ENCODE measurements around the gene HSCB. TPM values are rescaled to one million over a fixed set of nuclear protein-coding genes. Genes with fewer than 3 reads are reported as not detected.
"Not testable (repeated sequence)": the region's sequence is repeated elsewhere in the genome, so short reads cannot be mapped to it uniquely, and the experiment has no call there.

The HSCB gene, protein sequence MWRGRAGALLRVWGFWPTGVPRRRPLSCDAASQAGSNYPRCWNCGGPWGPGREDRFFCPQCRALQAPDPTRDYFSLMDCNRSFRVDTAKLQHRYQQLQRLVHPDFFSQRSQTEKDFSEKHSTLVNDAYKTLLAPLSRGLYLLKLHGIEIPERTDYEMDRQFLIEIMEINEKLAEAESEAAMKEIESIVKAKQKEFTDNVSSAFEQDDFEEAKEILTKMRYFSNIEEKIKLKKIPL
- polyA plus RNA-seq, result 22.4 and 26.7 TPM in 2 replicates
- 3.2 and 4.2 TPM in 2 replicates for polyA minus RNA-seq

DNA sequence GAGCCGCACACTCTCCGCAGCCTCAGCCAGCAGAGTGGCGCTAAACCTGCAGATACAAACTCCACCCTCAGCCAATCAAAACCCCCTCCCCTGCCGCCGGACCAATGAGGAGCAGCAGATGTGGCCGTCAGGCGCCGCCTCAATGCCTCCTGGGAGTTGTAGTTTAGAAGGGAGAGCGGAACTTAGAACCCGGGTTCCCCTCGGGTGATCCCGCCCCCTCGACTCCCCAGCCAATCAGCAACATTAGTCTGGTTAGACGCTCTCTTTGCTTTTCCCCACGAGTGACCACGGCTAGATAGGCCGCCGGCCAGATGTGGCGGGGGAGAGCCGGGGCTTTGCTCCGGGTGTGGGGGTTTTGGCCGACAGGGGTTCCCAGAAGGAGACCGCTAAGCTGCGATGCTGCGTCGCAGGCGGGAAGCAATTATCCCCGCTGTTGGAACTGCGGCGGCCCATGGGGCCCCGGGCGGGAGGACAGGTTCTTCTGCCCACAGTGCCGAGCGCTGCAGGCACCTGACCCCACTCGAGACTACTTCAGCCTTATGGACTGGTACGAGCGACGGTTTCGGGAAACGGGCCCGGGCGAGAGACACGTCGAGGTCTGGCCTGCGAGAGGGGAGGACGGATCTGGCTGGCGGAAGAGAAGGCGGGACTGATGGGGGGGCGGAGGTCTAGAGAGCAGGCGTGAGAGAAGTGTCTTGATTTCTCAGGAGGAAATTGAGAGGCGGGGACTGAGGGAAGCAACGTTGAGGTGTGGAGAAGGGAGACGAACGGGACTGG, at the start of gene HSCB, which contains the start of gene CHEK2:
TSS of gene HSCB (plus strand) at position 255 of the 777 bp plus-strand sequence. CDS start at position 312, 57 bp downstream.
TSS of gene CHEK2 (minus strand) at position 36 of the 777 bp plus-strand sequence. CDS start 7,099 bp downstream, outside the sequence.
- H3K9me2 ChIP-seq (ENCODE audit: insufficient read depth, low read length), result no peaks in the 10 kb centered on the region
- no peaks in the 10 kb centered on the region for H3K36me3 ChIP-seq (ENCODE audit: insufficient read depth, low read length)
- H3K79me2 ChIP-seq (replicated peaks; ENCODE audit: insufficient read depth, low read length), result no peaks in the 10 kb centered on the region
- H3K27ac ChIP-seq (ENCODE audit: low read length), result peak within 1 kb of the TSS; percentile 81
- no peaks in the 10 kb centered on the region for H3K9me3 ChIP-seq (ENCODE audit: low read length)
- H4K20me1 ChIP-seq (ENCODE audit: insufficient read depth), result no peaks in the 10 kb centered on the region
- H3K4me2 ChIP-seq (ENCODE audit: low read length), result peak within 1 kb of the TSS; percentile 77
- no peaks in the 10 kb centered on the region for H3K27me3 ChIP-seq (ENCODE audit: insufficient read depth, low read depth, low read length)
- no peaks in the 10 kb centered on the region for H3F3A ChIP-seq (ENCODE audit: insufficient read depth, low read length, poor library complexity, severe bottlenecking)
- H2AFZ ChIP-seq (ENCODE audit: low read depth, low read length), result peak within 1 kb of the TSS; percentile 95
- TF ChIP-seq TAF1 (IDR thresholded peaks at IDR 0.05; ENCODE audit: low read depth), result no peak
- TF ChIP-seq MXI1 (conservative IDR thresholded peaks at IDR 0.05; ENCODE audit: poor library complexity, severe bottlenecking), result peak; percentile 91
- peak; percentile 77 for TF ChIP-seq POLR2AphosphoS5 (IDR thresholded peaks at IDR 0.05)
- TF ChIP-seq EZH2 (IDR thresholded peaks at IDR 0.05; ENCODE audit: borderline replicate concordance, insufficient read depth, low read length, poor library complexity, severe bottlenecking), result no peak
- TF ChIP-seq, protein P1, sequence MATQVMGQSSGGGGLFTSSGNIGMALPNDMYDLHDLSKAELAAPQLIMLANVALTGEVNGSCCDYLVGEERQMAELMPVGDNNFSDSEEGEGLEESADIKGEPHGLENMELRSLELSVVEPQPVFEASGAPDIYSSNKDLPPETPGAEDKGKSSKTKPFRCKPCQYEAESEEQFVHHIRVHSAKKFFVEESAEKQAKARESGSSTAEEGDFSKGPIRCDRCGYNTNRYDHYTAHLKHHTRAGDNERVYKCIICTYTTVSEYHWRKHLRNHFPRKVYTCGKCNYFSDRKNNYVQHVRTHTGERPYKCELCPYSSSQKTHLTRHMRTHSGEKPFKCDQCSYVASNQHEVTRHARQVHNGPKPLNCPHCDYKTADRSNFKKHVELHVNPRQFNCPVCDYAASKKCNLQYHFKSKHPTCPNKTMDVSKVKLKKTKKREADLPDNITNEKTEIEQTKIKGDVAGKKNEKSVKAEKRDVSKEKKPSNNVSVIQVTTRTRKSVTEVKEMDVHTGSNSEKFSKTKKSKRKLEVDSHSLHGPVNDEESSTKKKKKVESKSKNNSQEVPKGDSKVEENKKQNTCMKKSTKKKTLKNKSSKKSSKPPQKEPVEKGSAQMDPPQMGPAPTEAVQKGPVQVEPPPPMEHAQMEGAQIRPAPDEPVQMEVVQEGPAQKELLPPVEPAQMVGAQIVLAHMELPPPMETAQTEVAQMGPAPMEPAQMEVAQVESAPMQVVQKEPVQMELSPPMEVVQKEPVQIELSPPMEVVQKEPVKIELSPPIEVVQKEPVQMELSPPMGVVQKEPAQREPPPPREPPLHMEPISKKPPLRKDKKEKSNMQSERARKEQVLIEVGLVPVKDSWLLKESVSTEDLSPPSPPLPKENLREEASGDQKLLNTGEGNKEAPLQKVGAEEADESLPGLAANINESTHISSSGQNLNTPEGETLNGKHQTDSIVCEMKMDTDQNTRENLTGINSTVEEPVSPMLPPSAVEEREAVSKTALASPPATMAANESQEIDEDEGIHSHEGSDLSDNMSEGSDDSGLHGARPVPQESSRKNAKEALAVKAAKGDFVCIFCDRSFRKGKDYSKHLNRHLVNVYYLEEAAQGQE (IDR thresholded peaks at IDR 0.05; ENCODE audit: borderline replicate concordance), result peak; percentile 76
- peak; percentile 48 for TF ChIP-seq EP300 (conservative IDR thresholded peaks at IDR 0.05; ENCODE audit: poor library complexity, severe bottlenecking)
- TF ChIP-seq, protein P2, sequence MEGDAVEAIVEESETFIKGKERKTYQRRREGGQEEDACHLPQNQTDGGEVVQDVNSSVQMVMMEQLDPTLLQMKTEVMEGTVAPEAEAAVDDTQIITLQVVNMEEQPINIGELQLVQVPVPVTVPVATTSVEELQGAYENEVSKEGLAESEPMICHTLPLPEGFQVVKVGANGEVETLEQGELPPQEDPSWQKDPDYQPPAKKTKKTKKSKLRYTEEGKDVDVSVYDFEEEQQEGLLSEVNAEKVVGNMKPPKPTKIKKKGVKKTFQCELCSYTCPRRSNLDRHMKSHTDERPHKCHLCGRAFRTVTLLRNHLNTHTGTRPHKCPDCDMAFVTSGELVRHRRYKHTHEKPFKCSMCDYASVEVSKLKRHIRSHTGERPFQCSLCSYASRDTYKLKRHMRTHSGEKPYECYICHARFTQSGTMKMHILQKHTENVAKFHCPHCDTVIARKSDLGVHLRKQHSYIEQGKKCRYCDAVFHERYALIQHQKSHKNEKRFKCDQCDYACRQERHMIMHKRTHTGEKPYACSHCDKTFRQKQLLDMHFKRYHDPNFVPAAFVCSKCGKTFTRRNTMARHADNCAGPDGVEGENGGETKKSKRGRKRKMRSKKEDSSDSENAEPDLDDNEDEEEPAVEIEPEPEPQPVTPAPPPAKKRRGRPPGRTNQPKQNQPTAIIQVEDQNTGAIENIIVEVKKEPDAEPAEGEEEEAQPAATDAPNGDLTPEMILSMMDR (IDR thresholded peaks at IDR 0.05; ENCODE audit: poor library complexity, severe bottlenecking), result peak; percentile 41
- TF ChIP-seq RAD21 (conservative IDR thresholded peaks at IDR 0.05), result peak; percentile 57
- TF ChIP-seq SMC3 (conservative IDR thresholded peaks at IDR 0.05; ENCODE audit: poor library complexity), result peak; percentile 62
- peak within 1 kb of the TSS; percentile 82 for H3K9ac ChIP-seq (ENCODE audit: low read length)
- H3K4me3 ChIP-seq (ENCODE audit: low read length), result peak within 1 kb of the TSS; percentile 84

DNA sequence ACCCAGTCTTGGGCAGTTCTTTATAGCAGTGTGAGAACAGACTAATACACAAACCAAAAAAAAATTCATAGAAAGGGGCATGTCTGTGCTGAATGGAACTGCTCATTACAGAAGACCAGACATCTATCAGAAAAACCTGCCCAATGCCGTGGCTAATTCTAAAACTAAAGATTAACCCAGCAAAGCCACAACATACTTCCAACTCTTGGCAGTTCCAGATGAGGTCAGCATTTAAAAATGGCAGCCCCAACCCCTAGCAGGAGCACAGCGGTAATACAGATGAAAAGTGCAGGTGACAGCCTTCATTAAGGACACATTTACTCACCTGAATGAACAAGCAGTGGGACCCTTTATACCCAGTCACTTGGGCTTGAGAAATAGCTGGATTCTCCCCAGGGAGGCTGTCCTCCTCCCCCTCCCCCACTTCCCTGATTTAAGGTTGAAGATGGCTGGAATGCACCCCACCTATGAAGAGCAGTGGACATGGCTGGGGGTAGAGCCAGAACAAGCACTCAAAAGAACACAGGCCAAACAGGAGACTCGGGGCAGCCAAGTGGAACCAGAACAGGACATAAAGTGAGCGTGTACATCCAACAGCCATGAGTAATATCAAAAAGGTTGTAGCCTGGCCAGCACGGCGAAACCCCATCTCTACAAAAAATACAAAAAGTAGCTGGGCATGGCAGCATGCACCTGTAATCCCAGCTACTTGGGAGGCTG, 48.6 kb upstream of the HSCB start:
- H3K36me3 ChIP-seq (ENCODE audit: insufficient read depth, low read length); H3K9me3 ChIP-seq (ENCODE audit: low read length); H3K9ac ChIP-seq (ENCODE audit: low read length); H3K9me2 ChIP-seq (ENCODE audit: insufficient read depth, low read length); H3K4me2 ChIP-seq (ENCODE audit: low read length); H3K79me2 ChIP-seq (replicated peaks; ENCODE audit: insufficient read depth, low read length); H3K4me3 ChIP-seq (ENCODE audit: low read length); H3K27ac ChIP-seq (ENCODE audit: low read length); H2AFZ ChIP-seq (ENCODE audit: low read depth, low read length); H3K27me3 ChIP-seq (ENCODE audit: insufficient read depth, low read depth, low read length); H3F3A ChIP-seq (ENCODE audit: insufficient read depth, low read length, poor library complexity, severe bottlenecking); H4K20me1 ChIP-seq (ENCODE audit: insufficient read depth): not testable (repeated sequence)

Data from neural cell (in vitro differentiated cells).